ENCODE data around the gene CRTC1. TPM values are rescaled to one million over a fixed set of nuclear protein-coding genes. Genes with fewer than 3 reads are reported as not detected.
A peak's percentile ranks its signal among the peaks of the same experiment; 100 is the strongest.

Gene CRTC1
- total and polyA plus RNA-seq, 2 experiments from 2014 or later = 1.2 to 5.1 TPM

DNA sequence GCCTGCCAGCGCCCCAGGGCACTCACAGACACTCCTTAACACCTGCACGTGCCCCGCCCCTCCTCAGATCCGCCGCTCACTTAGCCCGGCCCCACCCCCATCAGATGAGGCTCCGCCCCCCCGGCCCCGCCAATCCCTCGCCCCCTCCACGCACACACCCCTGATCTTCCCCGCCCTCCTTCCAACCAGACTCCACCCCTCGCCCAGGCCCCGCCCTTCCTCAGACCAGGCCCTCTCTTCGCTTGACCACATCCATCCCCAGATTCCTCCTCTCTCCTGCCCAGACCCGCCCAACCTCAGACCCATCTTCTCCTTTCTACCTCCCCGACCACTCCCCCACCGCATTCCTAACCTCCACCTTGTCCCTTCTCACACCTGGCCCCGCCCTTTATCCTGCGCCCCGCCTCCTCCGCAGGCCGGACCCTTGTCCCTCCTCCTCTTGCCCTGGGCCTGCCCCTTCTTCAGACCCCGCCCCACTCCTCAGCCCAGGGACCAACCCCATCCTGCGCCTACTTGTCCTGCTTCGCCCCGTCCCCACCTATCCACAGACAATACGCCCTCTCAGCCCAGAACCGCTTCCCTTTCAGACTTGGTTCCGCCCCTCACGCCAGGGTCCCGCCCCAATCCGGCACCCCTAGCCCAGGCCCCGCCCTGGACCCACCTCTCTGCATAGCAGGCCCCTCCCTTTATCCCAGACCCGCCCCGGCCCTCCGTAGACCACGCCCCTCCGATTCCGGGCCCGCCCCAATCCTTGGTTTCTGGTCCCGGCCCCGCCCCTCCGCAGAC is 47.1 kb upstream of the CRTC1 start:
- peak; percentile 95 for DNase-seq
- Histone ChIP-seq H3K79me2 (ENCODE audit: insufficient read depth) (no peaks in the 10 kb centered on the region), H3K27ac (no peak overlapping the region), H4K20me1 (ENCODE audit: insufficient read depth) (no peaks in the 10 kb centered on the region), H3K4me1 (ENCODE audit: insufficient read depth) (no peaks in the 10 kb centered on the region), H3K36me3 (ENCODE audit: low read depth) (no peaks in the 10 kb centered on the region), H3K9me2 (ENCODE audit: insufficient read depth) (no peaks in the 10 kb centered on the region), H3K9ac (no peak overlapping the region), H3K4me3 (peak overlapping the region; percentile 76), H3K27me3 (replicated peaks; ENCODE audit: insufficient read depth) (no peaks in the 10 kb centered on the region), H3F3A (ENCODE audit: insufficient read depth) (no peaks in the 10 kb centered on the region), H3K9me3 (ENCODE audit: low read depth) (no peaks in the 10 kb centered on the region), H2AFZ (peak overlapping the region; percentile 84), H3K4me2 (ENCODE audit: unreplicated experiment) (peak overlapping the region; percentile 24)
- no peak for TF ChIP-seq EZH2 (IDR thresholded peaks at IDR 0.05; ENCODE audit: insufficient read depth, poor library complexity, severe bottlenecking)
- TF ChIP-seq EZH2phosphoT487 (IDR thresholded peaks at IDR 0.05; ENCODE audit: insufficient read depth, low read depth) = no peak
- WGBS, 2 experiments (ENCODE audit: low coverage in 1 of 2, low lambda C conversion rate in 2 of 2, missing lambda C conversion rate in 2 of 2) = 5 to 6% methylated on average over 19 to 44 of the region's 44 CpGs
- in situ Hi-C loops (cut with MboI) = no loop called here

DNA sequence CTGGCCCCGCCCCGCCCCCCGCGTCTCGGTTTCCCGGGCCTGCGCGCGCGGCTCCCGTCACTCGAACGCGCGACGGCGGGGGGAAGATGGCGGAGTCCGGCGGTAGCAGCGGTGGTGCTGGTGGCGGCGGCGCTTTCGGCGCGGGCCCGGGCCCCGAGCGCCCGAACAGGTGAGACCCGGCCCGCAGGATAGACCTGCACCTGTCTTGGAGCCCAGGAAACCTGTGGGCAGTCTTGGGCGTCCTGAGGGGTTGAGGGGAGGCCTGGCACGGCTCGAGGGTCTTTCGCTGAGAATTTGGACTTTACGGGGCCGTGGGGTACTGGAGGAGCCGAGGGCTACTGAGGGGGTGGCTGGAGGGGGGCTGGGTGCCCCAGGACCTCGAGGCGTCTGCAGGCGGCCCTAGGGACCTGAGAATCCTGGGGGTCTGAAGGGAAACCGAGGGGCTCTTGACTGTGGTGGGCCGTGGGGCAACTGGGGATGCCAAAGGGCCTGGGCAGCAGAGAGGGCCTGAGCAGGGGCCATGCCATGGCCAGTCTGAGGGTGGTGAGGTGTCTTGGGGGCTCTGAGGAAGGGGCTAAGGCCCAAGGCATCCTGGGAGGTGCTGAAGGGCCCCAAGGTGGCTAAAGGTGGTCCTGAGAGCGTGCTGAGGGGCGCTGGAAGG is 46.4 kb upstream of the CRTC1 start, which contains the start of gene KLHL26:
Gene KLHL26 (plus strand): TSS at position 60 of the 661 bp plus-strand sequence. CDS start 27 bp downstream, at position 87.
- no peak within 1 kb of the TSS for H3K27ac ChIP-seq
- 9% methylated on average over 45 to 47 of the region's 47 CpGs for WGBS, 2 experiments (ENCODE audit: low coverage in 1 of 2, low lambda C conversion rate in 2 of 2, missing lambda C conversion rate in 2 of 2)

DNA sequence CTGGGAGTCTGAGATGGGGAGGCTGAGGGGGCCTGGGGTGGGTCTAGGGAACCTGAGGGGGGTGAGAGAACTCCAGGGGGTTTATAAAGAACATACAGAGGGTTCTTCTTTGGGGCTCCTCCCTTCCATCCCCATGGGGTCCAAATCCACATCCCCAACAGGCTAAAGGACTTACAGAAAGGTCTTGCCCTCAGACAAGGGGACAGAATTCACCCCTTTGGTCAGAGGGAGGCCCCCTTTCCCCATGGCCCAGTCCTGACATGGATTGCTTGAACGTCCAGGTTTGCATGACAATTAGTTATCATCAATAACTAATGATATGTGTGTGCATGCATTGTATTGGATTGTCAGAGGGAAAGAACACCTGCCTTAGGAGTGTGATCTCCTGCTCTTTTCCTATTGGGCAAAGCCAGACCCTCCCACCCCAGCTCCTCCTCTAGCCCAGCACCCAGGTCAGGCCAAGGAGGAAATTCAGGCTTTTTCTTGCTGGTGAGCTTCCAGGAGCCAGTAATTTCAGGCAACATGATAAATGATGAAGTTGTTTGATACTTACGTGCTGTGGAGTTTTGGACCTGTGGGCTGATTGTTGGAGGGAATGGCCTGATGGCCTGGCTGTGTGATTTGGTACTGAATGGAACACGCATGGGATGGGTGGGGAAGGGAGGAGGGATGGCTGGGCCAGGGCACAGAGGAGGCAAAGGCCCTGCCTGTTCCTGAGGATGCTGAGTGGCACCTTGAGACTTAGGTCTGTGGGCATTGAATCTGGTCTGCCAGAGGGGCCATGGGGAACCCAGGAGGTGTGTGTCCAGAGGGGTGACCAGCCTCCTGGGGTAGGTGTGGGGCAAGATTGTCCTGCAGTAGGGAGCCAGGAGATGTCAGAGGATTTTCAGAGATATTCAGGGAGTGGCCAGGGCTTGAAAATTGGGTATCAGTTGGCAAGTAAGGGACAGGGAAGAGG is 45.5 kb upstream of the CRTC1 start:
- H3K4me1 ChIP-seq (ENCODE audit: insufficient read depth) = no peaks in the 10 kb centered on the region
- no peak overlapping the region for H3K27ac ChIP-seq
- H2AFZ ChIP-seq = no peak overlapping the region
- no peaks in the 10 kb centered on the region for H3K36me3 ChIP-seq (ENCODE audit: low read depth)
- peak overlapping the region; percentile 83; the same call in 1 of the 2 replicates for H3K9ac ChIP-seq
- DNase-seq = no peak
- in situ Hi-C loops (cut with MboI) = no loop called here
- H3K79me2 ChIP-seq (ENCODE audit: insufficient read depth) = no peaks in the 10 kb centered on the region
- no peaks in the 10 kb centered on the region for H3K9me2 ChIP-seq (ENCODE audit: insufficient read depth)
- WGBS, 2 experiments (ENCODE audit: low coverage in 1 of 2, low lambda C conversion rate in 2 of 2, missing lambda C conversion rate in 2 of 2) = 40 to 49% methylated on average over 3 of the region's 3 CpGs
- H3F3A ChIP-seq (ENCODE audit: insufficient read depth) = no peaks in the 10 kb centered on the region
- H3K4me2 ChIP-seq (ENCODE audit: unreplicated experiment) = no peak overlapping the region
- TF ChIP-seq EZH2 (IDR thresholded peaks at IDR 0.05; ENCODE audit: insufficient read depth, poor library complexity, severe bottlenecking) (no peak), EZH2phosphoT487 (IDR thresholded peaks at IDR 0.05; ENCODE audit: insufficient read depth, low read depth) (no peak)
- H4K20me1 ChIP-seq (ENCODE audit: insufficient read depth) = no peaks in the 10 kb centered on the region
- H3K9me3 ChIP-seq (ENCODE audit: low read depth) = no peaks in the 10 kb centered on the region
- no peaks in the 10 kb centered on the region for H3K27me3 ChIP-seq (replicated peaks; ENCODE audit: insufficient read depth)
- peak overlapping the region; percentile 76 for H3K4me3 ChIP-seq

More for the DNA sequence above, 46.4 kb upstream of the CRTC1 start, which contains the start of gene KLHL26:
- Histone ChIP-seq H3K36me3 (ENCODE audit: low read depth) (no peaks in the 10 kb centered on the region), H3F3A (ENCODE audit: insufficient read depth) (no peaks in the 10 kb centered on the region), H4K20me1 (ENCODE audit: insufficient read depth) (no peaks in the 10 kb centered on the region), H3K4me2 (ENCODE audit: unreplicated experiment) (peak within 1 kb of the TSS; percentile 63), H3K79me2 (ENCODE audit: insufficient read depth) (no peaks in the 10 kb centered on the region), H3K9me3 (ENCODE audit: low read depth) (no peaks in the 10 kb centered on the region), H3K4me1 (ENCODE audit: insufficient read depth) (no peaks in the 10 kb centered on the region), H3K4me3 (peak within 1 kb of the TSS; percentile 76), H2AFZ (peak within 1 kb of the TSS; percentile 84), H3K9me2 (ENCODE audit: insufficient read depth) (no peaks in the 10 kb centered on the region), H3K27me3 (replicated peaks; ENCODE audit: insufficient read depth) (no peaks in the 10 kb centered on the region), H3K9ac (peak within 1 kb of the TSS; percentile 83)
- in situ Hi-C loops (cut with MboI) = no loop called here
- DNase-seq = no peak
- TF ChIP-seq EZH2phosphoT487 (IDR thresholded peaks at IDR 0.05; ENCODE audit: insufficient read depth, low read depth) = no peak
- TF ChIP-seq EZH2 (IDR thresholded peaks at IDR 0.05; ENCODE audit: insufficient read depth, poor library complexity, severe bottlenecking) = no peak

DNA sequence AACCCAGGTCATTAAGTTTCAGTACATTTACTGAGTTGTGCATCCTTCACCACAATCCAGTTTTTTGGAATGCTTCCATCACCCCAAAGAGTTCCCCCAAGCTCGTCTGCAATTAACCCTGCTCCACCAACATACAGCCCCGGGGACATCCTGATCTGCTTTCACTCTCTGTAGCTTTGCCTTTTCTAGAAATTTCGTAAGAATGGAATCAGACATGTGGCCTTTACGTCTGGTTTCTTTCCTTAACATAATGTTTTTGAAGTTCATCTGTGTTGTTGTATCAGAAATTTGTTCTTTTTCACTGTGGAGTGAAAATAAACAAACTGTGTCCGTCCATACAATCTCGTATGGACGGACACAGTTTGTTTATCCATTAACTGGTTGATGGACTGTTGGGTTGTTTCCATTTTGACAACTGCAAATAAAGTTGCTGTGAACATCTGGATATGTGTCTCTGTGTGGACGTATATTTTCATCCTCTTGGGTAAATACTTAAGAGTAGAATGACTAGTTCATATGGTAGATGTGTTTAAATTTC is 43.7 kb upstream of the CRTC1 start:
- no peak overlapping the region for H2AFZ ChIP-seq
- H3K4me1 ChIP-seq (ENCODE audit: insufficient read depth) = no peaks in the 10 kb centered on the region
- H3K9ac ChIP-seq = no peak overlapping the region
- 56 to 57% methylated on average over 8 of the region's 8 CpGs for WGBS, 2 experiments (ENCODE audit: low coverage in 1 of 2, low lambda C conversion rate in 2 of 2, missing lambda C conversion rate in 2 of 2)
- no peak overlapping the region for H3K4me2 ChIP-seq (ENCODE audit: unreplicated experiment)
- TF ChIP-seq EZH2phosphoT487 (IDR thresholded peaks at IDR 0.05; ENCODE audit: insufficient read depth, low read depth) = no peak
- TF ChIP-seq EZH2 (IDR thresholded peaks at IDR 0.05; ENCODE audit: insufficient read depth, poor library complexity, severe bottlenecking) = no peak
- no peaks in the 10 kb centered on the region for H3K9me3 ChIP-seq (ENCODE audit: low read depth)
- no peaks in the 10 kb centered on the region for H4K20me1 ChIP-seq (ENCODE audit: insufficient read depth)
- H3K79me2 ChIP-seq (ENCODE audit: insufficient read depth) = no peaks in the 10 kb centered on the region
- DNase-seq = no peak
- no peaks in the 10 kb centered on the region for H3K36me3 ChIP-seq (ENCODE audit: low read depth)
- H3K9me2 ChIP-seq (ENCODE audit: insufficient read depth) = no peaks in the 10 kb centered on the region
- no peaks in the 10 kb centered on the region for H3F3A ChIP-seq (ENCODE audit: insufficient read depth)
- no peak overlapping the region for H3K4me3 ChIP-seq
- H3K27ac ChIP-seq = no peak overlapping the region
- in situ Hi-C loops (cut with MboI) = no loop called here
- H3K27me3 ChIP-seq (replicated peaks; ENCODE audit: insufficient read depth) = no peaks in the 10 kb centered on the region
